IMR-90 (cell line): ENCODE measurements around the gene SLC13A5. TPM values are rescaled to one million over a fixed set of nuclear protein-coding genes. Genes with fewer than 3 reads are reported as not detected.

Experiments
- ATAC-seq: fragments of 200-7000 bp; cut with Tn5 transposase; 2 replicates; pipeline ENCODE4 v1.9.1; 2020; ENCODE audit warnings: low read depth, mild to moderate bottlenecking, moderate library complexity
- BruUV-seq: library from RNA; stranded (reverse); fragments of 400-500 nt; replicated peaks from 2 replicates; lab custom pipeline; 2021; lab: Mats Ljungman, UMichigan
- CTCF ChIA-PET: fragments of 300-600 bp; formaldehyde crosslinking; extraction: SDS; loops from one replicate; lab custom pipeline; 2021; ENCODE audit warnings: antibody characterized with exemption; lab: Yijun Ruan, JAX
- POLR2A ChIA-PET: fragments of 300-600 bp; sonication (Branson Sonifier 250); formaldehyde crosslinking; loops from one replicate; lab custom pipeline; 2022; ENCODE audit warnings: antibody characterized with exemption; ENCODE audit not compliant: unreplicated experiment; lab: Charles Lee
- DNase-seq: peaks from one replicate; pipeline ENCODE4 v3.0.0; 2013
- H2AFZ ChIP-seq: replicated peaks from 2 replicates; pipeline ENCODE3; 2013; ENCODE audit warnings: low read length, mild to moderate bottlenecking; ENCODE audit not compliant: poor library complexity
- H2AK5ac ChIP-seq: 2 replicates; pipeline ENCODE4 v1.6.1; 2013; ENCODE audit warnings: low read depth, low read length, inconsistent platforms
- H2AK9ac ChIP-seq: replicated peaks from 2 replicates; pipeline ENCODE3; 2013; ENCODE audit warnings: mild to moderate bottlenecking, low read depth, low read length, moderate library complexity; ENCODE audit not compliant: poor library complexity
- H2BK120ac ChIP-seq: 2 replicates; pipeline ENCODE4 v1.6.1; 2013; ENCODE audit warnings: low read depth, low read length, inconsistent platforms
- H2BK15ac ChIP-seq: 3 replicates; pipeline ENCODE4 v1.6.1; 2013; ENCODE audit warnings: low read depth, low read length, inconsistent platforms
- H2BK20ac ChIP-seq: 2 replicates; pipeline ENCODE4 v1.6.1; 2013; ENCODE audit warnings: low read depth, mild to moderate bottlenecking, inconsistent platforms, low read length, moderate library complexity
- H2BK5ac ChIP-seq: 2 replicates; pipeline ENCODE4 v1.6.1; 2013; ENCODE audit warnings: mild to moderate bottlenecking, low read depth, low read length, inconsistent platforms; ENCODE audit not compliant: poor library complexity, severe bottlenecking
- H3K14ac ChIP-seq: replicated peaks from 2 replicates; pipeline ENCODE4 v1.6.1; 2013; ENCODE audit warnings: low read depth, low read length, inconsistent platforms
- H3K18ac ChIP-seq: 2 replicates; pipeline ENCODE4 v1.6.1; 2013; ENCODE audit warnings: low read depth, low read length, control low read depth
- H3K23ac ChIP-seq: 2 replicates; pipeline ENCODE4 v1.6.1; 2013; ENCODE audit warnings: low read depth, low read length, inconsistent platforms
- H3K27ac ChIP-seq: 2 replicates; pipeline ENCODE4 v1.5.1; 2013; ENCODE audit warnings: mild to moderate bottlenecking, control low read depth, low read length; ENCODE audit not compliant: insufficient read depth
- H3K27me3 ChIP-seq: 2 replicates; pipeline ENCODE4 v1.6.1; 2013; ENCODE audit warnings: low read length; ENCODE audit not compliant: control insufficient read depth, insufficient read depth
- H3K36me3 ChIP-seq: 2 replicates; pipeline ENCODE4 v1.6.1; 2013; ENCODE audit warnings: low read length, mixed read lengths; ENCODE audit not compliant: control insufficient read depth, insufficient read depth
- H3K4ac ChIP-seq: 2 replicates; pipeline ENCODE4 v1.6.1; 2013; ENCODE audit warnings: low read depth, low read length, inconsistent platforms
- H3K4me1 ChIP-seq: 2 replicates; pipeline ENCODE4 v1.6.1; 2013; ENCODE audit warnings: low read length, mixed read lengths; ENCODE audit not compliant: control insufficient read depth, insufficient read depth
- H3K4me2 ChIP-seq: 2 replicates; pipeline ENCODE4 v1.6.1; 2013; ENCODE audit warnings: low read depth, mild to moderate bottlenecking, control low read depth, low read length, moderate library complexity
- H3K4me3 ChIP-seq: 2 replicates; pipeline ENCODE4 v1.5.1; 2013; ENCODE audit warnings: low read depth, mild to moderate bottlenecking, control low read depth, low read length, moderate library complexity; ENCODE audit not compliant: insufficient read depth
- H3K56ac ChIP-seq: 2 replicates; pipeline ENCODE4 v1.6.1; 2013; ENCODE audit warnings: low read length, inconsistent platforms; ENCODE audit not compliant: insufficient read depth; ENCODE audit errors: extremely low read depth
- H3K79me1 ChIP-seq, 2 experiments: 2 replicates each; pipeline ENCODE4 v1.6.1; 2013; ENCODE audit warnings: low read length in 2 of 2, inconsistent platforms in 1 of 2, low read depth in 1 of 2
- H3K9ac ChIP-seq: 2 replicates; pipeline ENCODE4 v1.6.1; 2013; ENCODE audit warnings: low read depth, low read length, control low read depth
- H3K9me1 ChIP-seq: 2 replicates; pipeline ENCODE4 v1.6.1; 2013; ENCODE audit warnings: low read length, inconsistent platforms; ENCODE audit not compliant: insufficient read depth
- H3K9me3 ChIP-seq: 2 replicates; pipeline ENCODE4 v1.6.1; 2013; ENCODE audit warnings: low read length; ENCODE audit not compliant: control insufficient read depth, insufficient read depth
- H4K20me1 ChIP-seq: 2 replicates; pipeline ENCODE4 v1.6.1; 2013; ENCODE audit warnings: low read length, inconsistent platforms; ENCODE audit not compliant: insufficient read depth
- H4K5ac ChIP-seq: 2 replicates; pipeline ENCODE4 v1.6.1; 2013; ENCODE audit warnings: mild to moderate bottlenecking, low read depth, low read length, control low read depth
- H4K8ac ChIP-seq, 2 experiments: 2 replicates each; pipeline ENCODE4 v1.6.1; 2013; ENCODE audit warnings: low read depth in 2 of 2, low read length in 2 of 2, control low read depth in 1 of 2, inconsistent platforms in 1 of 2
- H4K91ac ChIP-seq: 2 replicates; pipeline ENCODE4 v1.6.1; 2013; ENCODE audit warnings: low read depth, low read length, inconsistent platforms; ENCODE audit not compliant: insufficient read depth
- MAZ ChIP-seq: IDR thresholded peaks from 2 replicates; pipeline ENCODE4 v1.6.1; 2012; ENCODE audit warnings: low read depth, mild to moderate bottlenecking, low read length, improper control_type of control experiment, moderate library complexity, borderline replicate concordance
- MXI1 ChIP-seq: IDR thresholded peaks from 2 replicates; pipeline ENCODE4 v1.6.1; 2012; ENCODE audit warnings: low read depth, mild to moderate bottlenecking, low read length, moderate library complexity, borderline replicate concordance
- NFE2L2 ChIP-seq: fragments of 150-350 bp; IDR thresholded peaks from 2 replicates; pipeline ENCODE4 v1.6.1; 2016; ENCODE audit warnings: low read depth, mild to moderate bottlenecking, low read length
- RCOR1 ChIP-seq: IDR thresholded peaks from 2 replicates; pipeline ENCODE4 v1.6.1; 2012; ENCODE audit warnings: mild to moderate bottlenecking, low read length, improper control_type of control experiment; ENCODE audit not compliant: insufficient replicate concordance
- USF2 ChIP-seq: fragments of 150-350 bp; IDR thresholded peaks from 2 replicates; pipeline ENCODE4 v1.6.1; 2017; ENCODE audit warnings: mild to moderate bottlenecking, antibody characterized with exemption, low read length, low read depth
- WGBS, 2 experiments: methylation state at CpG; one replicate each; pipeline versions ENCODE4 v1.1.5 to v1.1.7; 2013; ENCODE audit warnings: missing lambda C conversion rate in 2 of 2; ENCODE audit not compliant: insufficient read length in 1 of 2; ENCODE audit errors: extremely low coverage in 2 of 2; 5-methylcytosine and 5-hydroxymethylcytosine counted together
- dilution Hi-C: fragments of 300-500 bp; cut with HindIII; formaldehyde crosslinking; loops from one replicate; pipeline ENCODE4 v1.14.3; 2018; ENCODE audit warnings: low sequenced_read_pairs; ENCODE audit not compliant: unreplicated experiment
- in situ Hi-C: fragments of 300-500 bp; cut with MboI; formaldehyde crosslinking; loops from 3 replicates; pipeline ENCODE4 v1.14.3; 2019; ENCODE audit warnings: low sequenced_read_pairs, inconsistent platforms, mixed read lengths
- intact Hi-C: fragments of 100-400 bp; cut with micrococcal nuclease; formaldehyde crosslinking; loops from 2 replicates; pipeline ENCODE4 v1.10.0; 2022
- polyA plus RNA-seq, 3 experiments: library from polyadenylated mRNA; depleted of rRNA; stranded (reverse); fragments of >200 nt; gene quantifications; 2 replicates each; pipeline ENCODE4 v1.2.3, GENCODE V29; 2012; ENCODE audit warnings: low replicate concordance in 1 of 3
- total RNA-seq: library from RNA; depleted of rRNA; stranded (reverse); fragments of >200 nt; gene quantifications from 2 replicates; pipeline ENCODE4 v1.2.3, GENCODE V29; 2012

The SLC13A5 gene
- total and polyA plus RNA-seq, 2 of the 4 experiments (the other 2 are of a cell fraction) = not detected

GRCh38 chr17:6676802-6677157 is 36.4 kb downstream of the SLC13A5 start:
- no peak overlapping the region for H3K23ac ChIP-seq
- H3K27ac ChIP-seq = no peak overlapping the region
- H3K36me3 ChIP-seq = no peaks in the 10 kb centered on the region
- no peak overlapping the region for H3K4ac ChIP-seq
- no peaks in the 10 kb centered on the region for H3K4me1 ChIP-seq
- no peaks in the 10 kb centered on the region for H4K20me1 ChIP-seq
- no peak overlapping the region for H3K56ac ChIP-seq
- WGBS, 2 experiments = 31% methylated on average over 3 of the region's 6 CpGs; no CpG with 5 or more reads in 1 of the 2 experiments
- no peak overlapping the region for H2BK20ac ChIP-seq
- no peaks in the 10 kb centered on the region for H3K9me3 ChIP-seq
- BruUV-seq = no TSS peak
- POLR2A ChIA-PET = no interaction called here
- H2AK5ac ChIP-seq = no peak overlapping the region
- no peak overlapping the region for H3K14ac ChIP-seq
- H2BK5ac ChIP-seq = no peak overlapping the region
- intact Hi-C loops = no loop called here
- in situ Hi-C loops = no loop called here
- no peak overlapping the region for H3K4me2 ChIP-seq
- H3K79me1 ChIP-seq = no peaks in the 10 kb centered on the region
- H4K8ac ChIP-seq = no peak overlapping the region
- H2BK120ac ChIP-seq = no peak overlapping the region
- no peak overlapping the region for H3K9ac ChIP-seq
- no peak overlapping the region for H3K4me3 ChIP-seq
- TF ChIP-seq MXI1 = no peak
- no peak for TF ChIP-seq MAZ
- TF ChIP-seq USF2 = no peak
- TF ChIP-seq NFE2L2 = no peak
- TF ChIP-seq RCOR1 = no peak
- H3K18ac ChIP-seq = no peak overlapping the region
- H3K9me1 ChIP-seq = no peaks in the 10 kb centered on the region
- H2BK15ac ChIP-seq = no peak overlapping the region
- dilution Hi-C loops = no loop called here
- no peak overlapping the region for H2AK9ac ChIP-seq
- H4K91ac ChIP-seq = no peak overlapping the region
- CTCF ChIA-PET = no interaction called here
- H4K5ac ChIP-seq = no peak overlapping the region
- ATAC-seq (no peak), DNase-seq (no peak)
- H3K27me3 ChIP-seq = peaks cover 26% of the 10 kb centered on the region
- H2AFZ ChIP-seq = peak overlapping the region; percentile 21
